Subcutaneous adipose tissue (tissue), 4 donors: ENCODE measurements around the gene OTX2. TPM values are rescaled to one million over a fixed set of nuclear protein-coding genes. Genes with fewer than 3 reads are reported as not detected.

Experiments used
- total RNA-seq, 4 donors: library from RNA; depleted of rRNA; stranded (reverse); fragments of >200 nt; gene quantifications; one replicate each; pipeline ENCODE4 v1.1.0, GENCODE V29; 2016
- TF ChIP-seq, protein P1 (sequence below): fragments of 450-650 bp; IDR thresholded peaks from one replicate; pipeline ENCODE4 v1.5.1; 2016; ENCODE audit warnings: low read depth, mild to moderate bottlenecking, control low read depth, antibody characterized with exemption, moderate library complexity

OTX2 gene
- total RNA-seq, 4 donors from 2014 or later: not detected

GRCh38 chr14:56806760-56807159 lies 3.5 kb downstream of the OTX2 start:
- TF ChIP-seq, protein P1, sequence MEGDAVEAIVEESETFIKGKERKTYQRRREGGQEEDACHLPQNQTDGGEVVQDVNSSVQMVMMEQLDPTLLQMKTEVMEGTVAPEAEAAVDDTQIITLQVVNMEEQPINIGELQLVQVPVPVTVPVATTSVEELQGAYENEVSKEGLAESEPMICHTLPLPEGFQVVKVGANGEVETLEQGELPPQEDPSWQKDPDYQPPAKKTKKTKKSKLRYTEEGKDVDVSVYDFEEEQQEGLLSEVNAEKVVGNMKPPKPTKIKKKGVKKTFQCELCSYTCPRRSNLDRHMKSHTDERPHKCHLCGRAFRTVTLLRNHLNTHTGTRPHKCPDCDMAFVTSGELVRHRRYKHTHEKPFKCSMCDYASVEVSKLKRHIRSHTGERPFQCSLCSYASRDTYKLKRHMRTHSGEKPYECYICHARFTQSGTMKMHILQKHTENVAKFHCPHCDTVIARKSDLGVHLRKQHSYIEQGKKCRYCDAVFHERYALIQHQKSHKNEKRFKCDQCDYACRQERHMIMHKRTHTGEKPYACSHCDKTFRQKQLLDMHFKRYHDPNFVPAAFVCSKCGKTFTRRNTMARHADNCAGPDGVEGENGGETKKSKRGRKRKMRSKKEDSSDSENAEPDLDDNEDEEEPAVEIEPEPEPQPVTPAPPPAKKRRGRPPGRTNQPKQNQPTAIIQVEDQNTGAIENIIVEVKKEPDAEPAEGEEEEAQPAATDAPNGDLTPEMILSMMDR: no peak

- TF ChIP-seq, protein P1: no peak
These were observed 4.1 kb downstream of the OTX2 start for GRCh38 chr14:56805992-56806727.

DNA sequence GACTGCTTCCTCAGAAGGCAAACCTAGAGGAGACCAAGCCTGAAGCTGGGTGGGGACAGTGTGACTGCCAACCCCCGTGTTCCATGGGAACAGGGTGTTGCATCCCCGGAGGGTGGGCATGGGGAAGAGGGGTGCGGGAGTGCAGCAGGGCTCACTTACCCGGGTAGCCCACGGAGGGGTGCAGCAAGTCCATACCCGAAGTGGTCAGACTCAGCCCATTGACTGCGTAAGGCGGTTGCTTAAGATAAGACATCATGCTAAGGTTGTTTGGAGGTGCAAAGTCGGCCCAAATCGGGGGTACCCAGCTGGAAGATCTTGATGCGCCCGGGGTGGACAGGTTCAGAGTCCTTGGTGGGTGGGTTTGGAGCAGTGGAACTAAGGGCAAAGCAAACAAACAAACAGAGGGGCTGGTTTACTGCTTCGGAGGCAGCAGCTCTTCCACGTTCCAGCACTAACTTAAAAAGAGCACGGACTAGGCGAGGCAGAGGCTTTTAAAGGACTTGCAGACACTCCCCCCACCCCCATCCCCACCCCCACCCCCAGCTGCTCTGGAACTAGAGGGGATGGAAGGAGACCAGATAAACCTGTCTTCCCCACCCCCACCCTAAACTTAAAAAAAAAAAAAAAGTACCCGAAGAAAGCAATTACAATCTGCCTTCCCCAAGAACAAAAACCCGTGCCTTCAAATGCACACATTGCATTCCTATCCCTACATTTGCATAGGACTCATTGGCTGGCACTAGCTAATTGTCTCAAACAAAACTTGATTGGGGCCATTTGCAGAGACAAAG lies 4.9 kb downstream of the OTX2 start:
- TF ChIP-seq, protein P1: no peak

DNA sequence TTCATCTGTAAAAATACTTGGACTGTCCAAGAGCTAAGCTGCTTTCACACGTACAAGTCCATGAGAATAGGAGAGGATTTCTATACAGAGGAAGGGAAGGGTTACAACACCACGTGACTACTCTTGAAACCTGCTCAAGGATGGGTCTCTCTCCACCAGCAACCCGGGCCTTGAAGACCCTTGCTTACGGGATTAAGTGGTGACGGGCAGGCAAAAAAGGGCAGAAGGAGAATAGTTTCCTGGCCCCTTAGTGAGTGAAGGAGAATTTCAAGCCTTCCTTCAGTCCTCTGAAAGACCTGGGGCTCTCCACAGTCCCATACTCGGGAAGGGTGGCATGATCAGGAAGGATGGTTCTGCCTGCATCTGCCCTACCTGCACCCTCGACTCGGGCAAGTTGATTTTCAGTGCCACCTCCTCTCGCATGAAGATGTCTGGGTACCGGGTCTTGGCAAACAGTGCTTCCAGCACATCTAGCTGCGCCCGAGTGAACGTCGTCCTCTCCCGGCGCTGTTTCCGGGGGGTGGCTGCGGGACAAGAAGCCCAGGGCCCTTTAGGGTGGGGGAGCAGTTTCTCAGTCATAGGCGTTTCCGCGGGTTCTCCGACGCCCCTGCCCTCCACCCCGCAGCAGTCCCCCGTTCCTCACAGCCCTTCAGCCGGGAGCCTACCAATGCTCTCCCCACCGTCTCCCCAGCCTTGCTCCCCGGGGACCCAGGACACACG lies 6.3 kb downstream of the OTX2 start:
- TF ChIP-seq, protein P1: no peak

GRCh38 chr14:56801920-56802319 lies 8.4 kb downstream of the OTX2 start:
- TF ChIP-seq, protein P1: no peak

DNA sequence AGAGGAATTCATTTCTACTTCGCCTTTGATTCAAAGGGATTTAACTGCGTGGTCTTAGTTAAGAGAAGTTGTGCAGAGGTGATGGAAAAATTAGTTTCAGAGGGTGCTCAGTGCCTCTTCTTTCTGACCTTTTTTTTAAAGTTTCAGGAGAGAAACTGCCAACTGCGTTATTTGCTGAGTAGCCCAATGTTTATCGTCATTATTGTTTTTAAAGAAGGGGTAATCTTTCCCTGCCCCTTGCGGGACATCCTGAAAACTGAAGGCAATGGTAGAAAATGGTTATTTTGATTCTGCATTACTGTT lies 11.0 kb downstream of the OTX2 start:
- TF ChIP-seq, protein P1: no peak
